Measurements from ENCODE around the gene KATNB1.

Gene KATNB1

DNA sequence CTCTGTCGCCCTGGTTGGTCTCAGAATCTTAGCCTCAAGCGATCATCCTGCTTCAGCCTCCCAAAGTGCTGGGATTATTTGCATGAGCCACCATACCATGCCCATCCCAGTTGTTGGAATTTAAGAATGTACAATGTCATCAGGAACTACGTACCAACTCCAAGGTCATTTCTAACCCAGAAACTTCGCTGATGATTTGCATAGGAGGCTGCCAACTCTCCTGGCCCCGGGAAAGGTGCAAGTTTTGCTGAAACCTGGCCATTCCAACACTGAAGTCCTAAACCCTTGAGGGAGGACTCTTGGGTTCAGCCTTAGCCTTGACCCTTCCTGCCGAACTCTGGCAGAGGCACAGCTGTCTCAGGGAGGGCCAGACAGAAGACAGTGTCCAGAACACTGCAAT, 69.6 kb downstream of the KATNB1 start:
- Histone ChIP-seq H3K9me3 (ENCODE audit: low read length) (no peaks in the 10 kb centered on the region), H2AFZ (ENCODE audit: low read depth, low read length) (no peak overlapping the region), H3K27me3 (ENCODE audit: insufficient read depth, low read length) (peaks cover 5% of the 10 kb centered on the region), H3K36me3 (ENCODE audit: insufficient read depth, low read length) (no peaks in the 10 kb centered on the region), H3K4me1 (ENCODE audit: insufficient read depth, low read length) (peaks cover 34% of the 10 kb centered on the region), H3K4me3 (ENCODE audit: low read length) (no peak overlapping the region)
